Midbrain (tissue), 1 donor: ENCODE results near the gene ALDH1B1.

Source experiments
- DNase-seq: peaks from one replicate; lab custom pipeline; 2025; lab: John Stamatoyannopoulos, UW

The ALDH1B1 gene

DNA sequence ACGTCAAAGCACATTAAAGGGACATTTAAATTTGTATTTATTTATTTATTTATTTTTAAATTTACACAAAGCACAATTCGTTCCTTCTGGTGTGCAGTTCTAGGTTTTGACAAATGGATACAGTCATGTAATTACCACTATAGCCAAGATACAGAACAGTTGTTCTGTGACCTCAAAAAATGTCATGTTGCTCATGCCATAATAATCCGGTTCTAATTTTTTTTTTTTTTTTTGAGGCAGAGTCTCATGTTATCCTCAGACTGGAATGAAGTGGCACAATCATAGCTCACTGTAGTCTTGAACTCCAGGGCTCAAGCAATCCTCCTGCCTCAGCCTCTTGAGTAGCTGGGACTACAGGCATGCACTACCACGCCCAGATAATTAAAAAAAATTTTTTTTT, 24.0 kb downstream of the ALDH1B1 start:
- no peak for DNase-seq

DNA sequence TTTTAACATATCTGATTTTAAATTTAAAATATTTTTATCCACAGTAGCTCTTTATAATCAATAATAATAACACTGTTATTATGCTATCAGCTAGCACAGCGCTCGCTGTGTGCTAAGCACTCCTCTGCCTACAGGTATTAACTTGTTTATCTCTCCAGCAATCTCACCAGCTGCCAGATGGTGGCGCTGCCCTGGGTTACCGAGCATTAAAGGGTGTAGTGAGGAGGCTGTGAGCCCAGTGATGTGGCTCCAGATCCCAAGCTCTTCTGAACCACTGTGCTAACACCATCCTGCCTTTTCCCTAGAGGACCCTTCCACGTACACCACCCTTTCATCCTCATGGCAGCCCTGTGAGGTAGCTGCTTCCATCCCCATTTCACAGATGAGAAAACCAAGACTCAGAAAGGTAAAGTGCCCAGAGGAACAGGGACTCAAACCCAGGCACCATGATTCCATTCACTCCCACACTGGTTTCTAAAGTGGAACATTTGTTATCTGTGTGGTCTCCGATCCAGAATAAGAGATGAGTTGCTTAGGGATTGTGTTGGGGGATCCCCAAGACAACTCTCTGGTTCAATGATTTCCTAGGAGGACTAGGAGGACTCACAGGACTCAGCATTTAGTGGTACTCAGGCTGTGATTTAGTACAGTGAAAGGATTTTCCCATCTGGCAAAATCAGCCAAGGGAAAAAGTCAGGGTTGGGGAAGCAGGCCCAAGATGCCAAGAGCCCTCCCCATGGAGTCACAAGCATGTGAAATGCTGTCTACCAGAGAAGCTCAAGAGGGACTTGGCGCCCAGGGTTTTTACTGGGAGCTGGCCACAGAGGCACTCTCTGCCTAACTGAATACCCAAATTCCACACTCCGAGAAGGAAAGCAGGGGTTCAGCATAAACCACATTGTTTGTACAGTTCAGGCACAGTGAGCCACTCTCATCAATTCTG, 24.8 kb downstream of the ALDH1B1 start:
- no peak for DNase-seq

DNA sequence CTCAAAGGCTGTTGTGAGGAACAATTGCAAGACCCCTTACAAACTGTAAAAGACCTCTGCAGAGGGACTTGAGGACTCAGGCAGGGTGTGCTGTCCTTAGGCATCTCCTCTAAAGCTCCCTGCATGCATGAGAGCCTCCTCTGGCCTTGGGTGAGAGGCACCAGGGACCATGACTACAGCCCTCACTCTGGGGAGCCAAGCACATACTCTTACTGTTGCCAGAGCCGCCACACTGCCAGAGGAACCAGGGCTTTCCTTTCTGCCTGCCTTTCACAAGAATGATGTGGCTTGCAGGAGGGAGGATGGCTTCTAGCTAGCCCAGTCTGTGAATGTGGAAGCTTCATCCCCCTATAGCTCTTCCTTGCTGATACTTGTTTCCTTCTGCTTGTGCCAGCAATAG, 25.9 kb downstream of the ALDH1B1 start:
- DNase-seq: no peak

DNA sequence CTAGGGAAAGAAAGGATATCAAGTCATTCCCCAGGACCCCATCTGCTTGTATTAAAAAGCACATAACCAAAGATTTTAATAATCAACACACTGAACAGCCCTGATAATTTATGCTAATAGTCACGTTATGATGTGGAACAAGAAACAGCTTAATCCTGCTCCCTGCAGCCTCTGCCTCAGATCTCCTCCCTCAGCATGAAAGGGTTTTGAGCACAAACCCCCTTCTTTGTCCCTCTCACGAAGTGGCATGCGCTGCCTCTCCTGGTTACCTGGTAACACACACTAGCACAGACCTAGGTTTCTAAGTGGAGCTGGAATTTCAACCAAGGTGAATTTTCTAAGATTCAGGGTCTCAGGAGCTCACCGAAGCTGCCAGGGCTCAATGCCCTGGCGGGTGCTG, 26.7 kb downstream of the ALDH1B1 start:
- DNase-seq: no peak

DNA sequence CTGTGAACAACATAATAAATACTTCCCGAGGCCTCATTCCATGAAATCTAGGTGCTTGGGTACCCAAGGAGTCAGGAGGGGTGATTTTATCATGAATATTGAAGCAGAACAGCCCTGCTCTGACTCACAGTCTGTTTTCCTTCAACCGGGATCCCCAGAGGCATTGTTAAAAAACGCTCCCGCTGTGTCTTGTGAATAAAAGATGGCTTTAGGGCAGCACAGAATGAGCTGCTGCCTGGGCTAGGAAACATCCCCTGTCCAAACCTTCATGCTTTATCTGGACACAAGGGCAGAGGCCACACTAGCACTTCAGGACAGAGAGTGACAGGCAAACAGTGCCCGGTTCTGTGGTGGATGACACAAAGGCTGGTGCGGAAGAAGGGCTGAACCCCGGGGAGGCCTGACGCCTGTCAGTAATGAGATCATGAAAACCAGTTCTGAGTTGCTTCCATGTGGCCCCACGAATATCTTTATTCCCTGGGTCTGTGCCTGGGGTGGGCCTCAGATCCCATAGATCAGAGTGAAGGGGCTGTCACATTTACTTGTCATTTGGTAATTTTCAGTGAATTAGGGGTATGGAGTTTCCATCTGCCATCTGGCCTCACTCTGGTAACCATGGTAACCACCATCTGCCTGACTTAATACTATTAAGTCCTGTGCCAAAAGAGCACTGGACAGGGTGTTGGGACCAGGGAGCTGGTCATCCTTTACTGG, 29.2 kb downstream of the ALDH1B1 start:
- DNase-seq: no peak

DNA sequence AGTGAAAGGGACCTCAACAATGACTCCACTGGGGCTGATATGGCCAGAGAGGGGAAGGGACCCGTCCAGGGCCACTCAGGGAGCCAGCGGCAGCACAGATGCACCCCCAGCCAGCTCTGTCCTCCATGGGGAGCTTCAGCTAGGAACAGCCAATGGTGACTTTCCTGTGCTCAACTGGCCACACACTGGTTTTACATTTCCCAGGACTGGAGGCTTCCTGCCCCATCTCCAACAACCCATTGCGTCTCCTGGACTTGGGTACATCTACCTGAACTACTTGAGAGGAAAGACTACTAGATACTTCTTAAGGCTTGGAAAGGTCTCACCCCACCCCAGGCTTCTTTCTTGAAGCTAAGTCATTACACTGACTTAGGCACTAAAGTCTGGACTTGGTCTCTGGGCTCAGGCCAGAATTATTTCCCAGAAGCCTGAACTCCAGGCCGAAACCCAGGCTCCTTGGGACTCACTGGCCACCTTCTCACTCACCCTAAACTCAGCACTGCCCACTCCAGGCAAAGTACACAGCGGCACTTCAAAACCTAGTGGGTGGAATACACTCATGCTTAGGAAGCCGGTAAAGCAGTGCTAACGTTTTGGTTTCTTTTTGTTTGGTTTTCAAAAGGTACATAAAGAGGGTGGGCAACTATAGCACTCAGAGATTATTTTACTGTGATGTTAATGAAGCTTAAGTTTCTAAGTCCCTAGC, 30.2 kb downstream of the ALDH1B1 start:
- no peak for DNase-seq

DNA sequence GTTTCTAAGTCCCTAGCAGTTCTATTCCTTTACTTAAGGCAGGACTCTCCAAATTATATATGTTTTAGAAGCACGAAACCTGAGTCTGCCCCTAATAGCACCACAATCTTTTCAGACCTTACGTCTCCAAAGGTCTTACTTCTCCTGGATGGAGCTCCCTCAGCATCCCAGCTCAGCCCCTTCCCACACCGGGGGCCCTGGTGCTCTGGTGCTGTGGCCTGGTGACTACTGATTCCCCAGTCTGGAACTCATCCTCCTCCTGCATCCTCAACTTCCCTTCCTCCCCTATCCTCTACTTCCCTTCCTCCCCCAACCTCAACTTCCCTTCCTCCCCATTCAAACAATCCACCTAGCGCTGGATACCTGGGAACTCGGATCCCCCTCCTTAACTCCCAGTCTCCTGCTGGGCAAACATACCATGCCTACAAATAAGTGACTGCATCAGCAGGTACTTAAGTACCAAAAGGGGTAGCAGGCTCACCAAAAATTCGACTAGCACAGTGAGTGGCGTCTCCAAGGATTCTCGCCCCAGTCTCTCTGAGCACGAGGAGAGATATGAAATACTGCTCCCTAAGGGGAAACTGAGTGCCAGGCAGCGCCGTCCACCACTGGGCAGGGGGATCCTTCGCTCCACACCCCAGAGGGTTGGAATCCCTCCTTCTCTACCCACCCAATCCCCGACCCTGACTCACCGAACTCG, 30.9 kb downstream of the ALDH1B1 start:
- DNase-seq: no peak

DNA sequence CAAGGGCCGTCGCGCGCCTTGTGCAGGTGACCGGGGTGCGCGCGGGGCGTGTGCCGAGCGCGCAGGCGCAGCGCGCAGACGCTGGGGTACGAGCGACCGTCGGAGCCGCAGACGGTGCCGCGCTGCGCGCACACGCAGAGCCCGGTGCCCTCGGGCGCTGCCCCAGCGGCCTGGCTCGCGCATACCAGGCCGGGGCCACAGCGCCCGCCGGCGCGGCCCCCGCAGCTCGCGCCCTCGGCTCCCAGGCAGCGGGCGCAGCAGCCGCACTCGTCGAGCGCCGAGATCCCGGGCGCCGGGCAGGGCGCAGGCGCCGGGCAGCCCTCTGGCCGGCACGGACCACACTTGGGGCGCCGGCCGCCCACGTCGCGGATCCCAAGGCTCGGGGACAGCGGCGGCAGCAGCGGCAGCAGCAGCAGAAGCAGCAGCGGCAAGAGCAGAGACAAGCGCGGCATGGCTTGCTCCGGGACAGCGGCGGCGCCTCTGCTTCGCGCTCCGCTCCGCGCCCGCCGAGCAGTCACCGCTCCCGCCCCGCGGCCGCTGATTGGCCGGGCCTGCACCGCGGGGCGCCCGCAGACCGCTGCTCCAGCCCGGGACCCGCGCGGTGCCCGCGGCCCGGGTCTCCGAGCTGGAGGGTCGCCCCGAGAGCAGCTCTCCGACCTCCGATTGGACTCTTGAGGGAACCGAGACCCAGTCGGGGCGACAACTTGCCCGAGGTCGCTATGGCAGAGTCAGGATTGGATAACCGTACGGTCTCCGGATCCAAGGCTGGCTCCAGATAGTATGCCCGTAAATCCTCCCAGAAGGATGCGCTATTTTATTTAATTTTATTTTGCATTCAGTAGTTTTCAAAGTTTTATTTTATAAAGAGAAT, 31.7 kb downstream of the ALDH1B1 start, which contains the start of gene IGFBPL1:
IGFBPL1 (minus strand) TSS at position 482 of the 871 bp plus-strand sequence; CDS start at position 452, 30 bp downstream.
- no peak for DNase-seq

DNA sequence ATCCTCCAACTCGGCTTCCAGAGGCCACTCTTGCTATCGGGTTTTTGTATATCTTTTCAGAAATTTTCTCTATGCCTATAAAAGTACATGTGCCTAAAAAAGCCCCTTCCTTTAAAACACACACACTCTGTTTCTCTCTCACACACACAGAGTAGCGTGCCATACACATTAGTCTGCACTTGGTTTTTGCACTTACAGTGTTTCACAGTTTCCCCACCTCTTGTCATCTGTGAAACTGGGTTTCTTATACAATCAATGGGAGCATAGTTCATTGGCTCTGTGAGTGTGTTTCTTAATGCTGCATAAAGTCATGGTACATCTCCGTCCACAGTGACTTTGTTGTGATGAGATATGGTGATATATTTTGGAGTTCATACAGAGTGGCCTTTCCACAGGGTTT, 32.4 kb downstream of the ALDH1B1 start:
- no peak for DNase-seq

DNA sequence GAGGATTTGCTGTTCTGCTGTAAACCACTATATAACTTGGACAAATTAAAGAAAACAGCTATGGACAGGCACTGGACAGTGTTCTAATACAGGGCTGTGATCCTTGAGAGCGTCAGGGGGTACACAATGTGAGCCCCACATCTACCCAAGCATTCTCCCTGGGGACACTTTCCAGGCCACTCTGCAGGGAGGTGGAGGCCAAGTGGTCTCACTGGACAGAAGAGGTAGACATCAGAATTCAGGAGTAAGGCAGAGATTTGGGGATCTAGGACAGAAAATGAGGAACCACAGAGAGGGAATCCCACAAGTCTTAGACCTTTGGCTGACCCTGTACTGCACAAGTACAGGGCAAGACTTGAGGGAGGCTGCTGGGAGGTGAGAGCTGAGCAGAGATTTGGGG, 35.6 kb downstream of the ALDH1B1 start:
- DNase-seq: no peak

DNA sequence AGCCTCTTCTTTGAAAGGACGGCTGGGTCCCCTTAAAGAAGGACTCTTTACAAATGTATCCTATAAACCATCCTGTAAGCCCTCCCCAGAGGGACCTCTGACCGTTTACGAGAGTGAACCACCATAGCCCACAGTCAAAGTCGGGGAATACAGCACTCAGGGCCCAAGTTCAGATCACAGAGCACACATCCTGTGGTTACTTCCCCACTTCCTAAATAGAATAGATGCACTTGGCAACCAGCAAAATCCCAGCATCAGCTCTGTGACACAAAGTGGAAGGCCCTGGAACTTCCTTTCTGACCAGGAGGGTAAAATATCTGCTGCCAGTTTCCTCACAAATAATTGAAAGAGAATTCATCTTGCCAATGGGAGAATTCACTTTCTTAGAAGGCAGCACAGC, 38.6 kb downstream of the ALDH1B1 start:
- no peak for DNase-seq

DNA sequence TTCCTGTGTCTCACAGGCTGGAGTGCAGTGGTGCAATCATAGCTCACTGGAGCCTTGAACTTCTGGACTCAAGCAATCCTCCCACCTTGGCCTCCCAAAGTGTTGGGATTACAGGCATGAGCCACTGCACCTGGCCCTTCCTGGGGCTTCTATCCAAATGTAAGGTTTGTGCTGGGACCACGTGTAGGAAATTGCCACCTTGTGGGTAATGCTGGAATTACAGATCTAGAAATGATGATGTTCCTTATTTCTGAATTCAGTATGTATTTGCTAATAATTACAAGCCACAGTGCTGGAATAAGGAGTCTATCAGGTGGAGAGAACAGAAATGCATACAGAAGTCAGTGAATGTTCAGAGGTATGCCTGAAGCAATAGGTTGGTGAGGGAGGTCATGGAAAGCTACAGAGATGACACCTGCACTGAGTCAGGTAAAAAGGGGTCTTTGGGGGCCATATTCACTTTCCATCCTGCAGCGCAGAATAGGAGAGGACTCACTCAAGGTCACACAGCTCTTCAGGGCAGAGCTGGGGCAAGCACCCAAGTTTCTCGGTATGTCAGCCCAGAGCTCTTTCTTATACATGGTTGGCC, 40.5 kb downstream of the ALDH1B1 start:
- DNase-seq: no peak

DNA sequence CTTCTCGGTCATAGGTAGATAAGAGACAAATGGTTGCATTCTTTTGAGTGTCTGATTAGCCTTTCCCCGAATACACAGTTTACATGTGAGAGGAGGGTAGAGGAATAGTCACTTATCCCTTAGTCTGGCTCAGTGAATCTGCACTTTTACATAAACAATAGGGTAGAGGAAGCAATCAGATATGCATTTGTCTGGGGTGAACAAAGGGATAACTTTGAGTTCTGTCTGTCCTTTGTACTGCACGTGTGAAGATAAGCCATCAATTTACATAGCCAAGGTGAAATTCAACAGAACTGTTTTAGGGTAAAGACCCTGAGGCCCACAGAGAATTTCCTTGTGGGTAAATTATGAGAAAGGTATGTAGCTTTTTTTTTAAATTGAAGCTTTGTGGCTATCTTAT, 41.9 kb downstream of the ALDH1B1 start:
- DNase-seq: no peak

DNA sequence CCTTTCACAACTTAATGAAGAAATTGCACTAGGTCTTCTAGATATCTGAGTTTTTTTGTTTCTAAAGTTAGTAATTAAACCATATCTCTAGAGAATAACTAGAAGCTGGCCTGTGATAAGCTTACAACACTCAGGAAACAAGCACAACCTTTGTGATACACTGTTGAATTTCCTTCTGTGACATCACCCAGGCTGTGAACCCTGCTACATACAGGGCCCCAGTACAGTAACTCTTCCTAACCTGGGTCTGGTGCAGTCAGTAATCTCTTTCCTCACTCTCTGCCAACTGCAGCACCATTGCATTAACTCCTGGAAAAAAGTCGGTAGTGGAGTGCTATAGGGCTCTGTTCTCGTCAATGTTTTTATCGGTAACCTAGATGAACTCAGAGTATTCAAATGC, 42.4 kb downstream of the ALDH1B1 start:
- DNase-seq: no peak

DNA sequence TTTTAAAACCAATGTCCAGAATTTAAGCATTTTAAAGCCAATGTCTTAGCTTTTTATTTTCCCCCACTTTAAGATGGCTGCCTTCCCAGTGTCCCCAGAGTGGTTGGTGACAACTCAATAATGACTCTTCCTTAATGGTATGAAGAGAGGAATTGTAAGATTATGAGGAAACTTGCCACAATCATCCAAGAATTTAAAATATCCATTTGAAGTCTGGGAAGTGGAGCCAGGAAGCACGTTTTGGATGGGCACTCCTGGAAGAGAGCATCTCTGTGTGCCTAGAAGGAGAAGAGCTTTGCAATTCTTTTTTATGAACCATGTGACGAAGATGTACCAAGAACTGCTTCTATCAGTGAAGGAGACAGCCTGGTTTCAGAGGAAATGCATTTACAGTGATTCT, 43.0 kb downstream of the ALDH1B1 start:
- DNase-seq: no peak

DNA sequence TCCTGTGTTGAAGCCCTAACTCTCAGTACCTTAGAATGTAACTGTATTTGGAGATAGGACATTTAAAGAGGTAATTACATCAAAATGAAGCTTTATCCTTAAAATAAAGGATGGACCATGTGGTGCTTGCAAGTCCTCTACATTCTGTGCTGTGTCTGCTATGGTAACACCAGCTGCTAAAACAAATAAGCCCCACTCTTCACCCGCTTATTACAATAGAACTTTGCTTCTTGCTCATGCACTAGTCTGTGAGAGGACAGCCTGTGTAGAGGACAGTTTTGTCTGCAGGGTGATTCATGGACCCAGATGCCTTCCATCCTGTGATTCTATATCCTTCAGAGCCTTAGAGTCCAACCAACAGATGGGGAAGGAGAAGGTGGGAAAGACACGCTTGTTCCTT, 44.2 kb downstream of the ALDH1B1 start:
- no peak for DNase-seq

DNA sequence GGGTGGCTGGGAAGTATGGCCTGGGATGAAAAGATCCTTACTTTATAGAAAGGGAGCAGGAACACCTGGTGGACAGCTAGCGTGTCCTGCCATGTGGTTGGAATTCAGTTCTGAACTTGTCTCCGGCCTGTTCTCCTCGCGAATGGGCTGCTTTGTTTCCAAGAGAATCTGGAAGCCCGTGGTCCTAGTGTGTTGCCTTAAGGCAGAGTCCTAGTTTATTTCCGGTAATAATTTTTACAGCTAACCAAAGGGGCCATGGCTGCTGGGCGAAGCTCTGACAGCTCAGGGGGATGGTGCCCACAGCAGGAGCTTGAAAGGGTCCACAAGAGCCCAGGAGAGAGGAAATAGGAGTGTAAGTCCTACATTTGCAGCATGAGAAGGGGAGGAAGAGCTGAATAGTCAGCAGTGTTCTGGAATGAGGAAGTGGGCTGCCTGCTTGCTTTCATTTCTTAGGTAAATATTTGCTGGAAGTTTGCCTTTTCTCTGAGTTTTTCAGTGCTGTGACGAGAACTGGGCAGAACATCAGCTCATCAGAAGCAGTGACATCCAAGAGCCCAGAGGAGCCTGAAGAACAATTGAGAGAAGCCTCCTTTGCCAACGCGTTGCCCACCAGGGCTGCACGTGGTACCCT, 44.8 kb downstream of the ALDH1B1 start:
- no peak for DNase-seq

DNA sequence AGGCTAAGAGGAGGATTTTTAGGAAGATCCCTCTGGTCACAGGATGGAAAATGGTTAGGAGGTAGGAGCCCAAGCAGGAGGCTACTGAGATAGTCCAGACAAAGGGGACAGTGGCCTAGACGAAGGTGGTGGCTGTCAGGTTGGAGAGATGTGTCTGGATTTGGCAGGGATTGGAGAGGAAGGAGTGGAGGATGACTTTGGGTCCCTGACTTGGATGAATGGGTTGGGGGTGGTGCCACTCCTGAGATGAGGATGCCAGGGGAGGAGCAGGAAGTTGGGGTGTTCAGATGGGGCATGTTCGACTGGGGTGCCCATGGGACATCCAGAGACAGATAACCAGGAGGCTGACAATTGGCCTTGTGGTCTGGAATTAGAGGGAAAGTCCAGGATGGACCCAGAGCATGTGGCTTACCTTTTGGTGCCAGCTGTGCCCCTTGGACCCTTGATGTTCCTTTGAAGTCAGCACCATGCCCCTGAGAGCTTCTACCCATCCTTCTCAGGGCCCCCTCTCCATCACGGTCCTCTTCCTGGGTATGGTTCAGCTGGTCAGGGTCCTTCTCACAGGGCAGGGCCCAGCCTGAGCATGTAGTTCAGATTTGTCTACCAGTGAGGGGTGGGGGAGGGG, 46.9 kb downstream of the ALDH1B1 start:
- no peak for DNase-seq

DNA sequence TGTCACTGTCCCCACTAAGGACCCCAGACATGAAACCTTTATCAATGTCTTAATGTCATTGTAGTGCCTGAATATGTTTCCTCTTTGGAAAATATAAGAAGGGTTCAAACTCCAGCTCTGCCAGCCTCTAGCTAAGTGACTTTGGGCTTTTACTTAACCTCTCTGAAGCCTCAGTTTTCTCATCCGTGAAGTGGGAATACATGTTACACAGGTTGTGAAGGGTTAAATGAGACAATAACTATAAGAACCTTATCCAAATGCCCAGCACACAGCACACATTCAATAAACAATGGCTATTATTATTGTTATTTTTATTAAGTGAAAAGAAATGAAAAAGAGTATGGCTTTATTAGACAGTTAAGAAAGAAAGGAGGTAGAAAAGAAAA, 47.4 kb downstream of the ALDH1B1 start:
- no peak for DNase-seq

DNA sequence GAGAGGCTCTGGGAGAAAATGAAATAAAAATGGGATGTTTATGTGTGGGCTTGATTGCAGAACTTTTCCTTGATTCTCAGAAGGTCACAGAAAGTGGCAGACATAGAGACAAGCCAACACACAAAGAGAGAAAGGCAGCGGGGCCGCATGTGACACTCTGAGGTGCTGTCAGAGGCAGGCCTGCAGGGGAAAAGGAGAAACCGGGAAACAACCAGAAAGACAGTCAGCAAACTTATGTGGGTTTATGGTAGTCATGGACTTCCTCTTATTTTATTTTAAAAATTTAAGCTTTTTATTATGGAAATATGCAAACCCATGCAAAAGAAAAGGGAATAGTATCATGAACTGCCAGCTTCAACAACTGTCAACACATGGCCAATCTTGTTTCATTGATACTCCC, 48.0 kb downstream of the ALDH1B1 start:
- no peak for DNase-seq
